Measurements from ENCODE around the gene ITGAE. TPM values are rescaled to one million over a fixed set of nuclear protein-coding genes. Genes with fewer than 3 reads are reported as not detected.

ITGAE gene
- total RNA-seq, 1 experiment from 2014 or later = 63.4 TPM

GRCh38 chr17:3817851-3818605, 17.0 kb upstream of the ITGAE start:
- no peak for DNase-seq (ENCODE audit: extremely low read depth, low read depth)

GRCh38 chr17:3815925-3816324, 14.9 kb upstream of the ITGAE start:
- no peak for DNase-seq (ENCODE audit: extremely low read depth, low read depth)

GRCh38 chr17:3815122-3815521, 14.1 kb upstream of the ITGAE start:
- DNase-seq (ENCODE audit: extremely low read depth, low read depth) = no peak

- no peak for DNase-seq (ENCODE audit: extremely low read depth, low read depth)
Observed at GRCh38 chr17:3814361-3814760, 13.4 kb upstream of the ITGAE start.

- DNase-seq (ENCODE audit: extremely low read depth, low read depth) = no peak
Observed at GRCh38 chr17:3813171-3813570, 12.2 kb upstream of the ITGAE start.

- DNase-seq (ENCODE audit: extremely low read depth, low read depth) = peak; percentile 57
Observed at GRCh38 chr17:3812771-3813170, 11.8 kb upstream of the ITGAE start.

GRCh38 chr17:3812284-3812683, 11.3 kb upstream of the ITGAE start:
- no peak for DNase-seq (ENCODE audit: extremely low read depth, low read depth)

GRCh38 chr17:3810019-3810418, 9.0 kb upstream of the ITGAE start:
- DNase-seq (ENCODE audit: extremely low read depth, low read depth) = no peak

- DNase-seq (ENCODE audit: extremely low read depth, low read depth) = no peak
Observed at GRCh38 chr17:3809135-3809534, 8.1 kb upstream of the ITGAE start.

GRCh38 chr17:3808701-3809100, 7.7 kb upstream of the ITGAE start:
- DNase-seq (ENCODE audit: extremely low read depth, low read depth) = no peak

GRCh38 chr17:3805581-3805980, 4.6 kb upstream of the ITGAE start:
- DNase-seq (ENCODE audit: extremely low read depth, low read depth) = no peak

- no peak for DNase-seq (ENCODE audit: extremely low read depth, low read depth)
Observed at GRCh38 chr17:3804503-3804931, 3.5 kb upstream of the ITGAE start.

GRCh38 chr17:3803308-3803640, 2.3 kb upstream of the ITGAE start:
- no peak for DNase-seq (ENCODE audit: extremely low read depth, low read depth)

- DNase-seq (ENCODE audit: extremely low read depth, low read depth) = no peak
Observed at GRCh38 chr17:3802461-3803307, 1.7 kb upstream of the ITGAE start.

GRCh38 chr17:3801792-3802191, 804 bp upstream of the ITGAE start:
- DNase-seq (ENCODE audit: extremely low read depth, low read depth) = no peak

GRCh38 chr17:3801347-3801746, 359 bp upstream of the ITGAE start:
- no peak for DNase-seq (ENCODE audit: extremely low read depth, low read depth)

- no peak for DNase-seq (ENCODE audit: extremely low read depth, low read depth)
Observed at GRCh38 chr17:3799181-3799945, 1.6 kb downstream of the ITGAE start.

- no peak for DNase-seq (ENCODE audit: extremely low read depth, low read depth)
Observed at GRCh38 chr17:3798273-3799180, 2.5 kb downstream of the ITGAE start.

- DNase-seq (ENCODE audit: extremely low read depth, low read depth) = no peak
Observed at GRCh38 chr17:3796822-3797170, 4.2 kb downstream of the ITGAE start.

- DNase-seq (ENCODE audit: extremely low read depth, low read depth) = no peak
Observed at GRCh38 chr17:3796110-3796821, 4.7 kb downstream of the ITGAE start.

All from NCI-H460 (cell line).